ENCODE results near the gene PRICKLE2. TPM values are rescaled to one million over a fixed set of nuclear protein-coding genes. Genes with fewer than 3 reads are reported as not detected.

PRICKLE2 gene
- total and polyA plus RNA-seq, 2 donors (not counting 3 experiments of a cell fraction or from before 2014, with no cell fraction given) = 3.0 to 7.1 TPM

DNA sequence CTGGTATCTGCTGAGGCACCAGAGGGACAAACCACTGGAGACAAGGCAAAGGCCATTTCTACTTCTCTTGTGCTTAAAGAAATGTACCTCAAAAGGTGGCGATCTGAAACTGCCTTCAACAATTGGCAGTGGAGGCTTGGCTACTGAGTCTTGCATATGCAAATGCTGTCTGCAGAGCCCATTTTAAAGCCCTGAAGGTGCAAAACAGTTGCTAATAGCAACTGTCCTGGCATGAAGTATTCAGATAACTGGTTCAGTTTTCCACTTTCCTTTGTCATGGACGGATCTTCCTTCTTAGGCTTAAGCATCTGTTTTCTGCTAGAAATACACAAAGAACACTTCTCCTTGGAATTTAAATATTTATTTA is 130.6 kb downstream of the PRICKLE2 start:
- no peak for DNase-seq (ENCODE audit: low read depth, low spot score)
- no peak overlapping the region for H3K9ac ChIP-seq (replicated peaks; ENCODE audit: extremely low read depth, insufficient read depth, low read length)
- POLR2A ChIA-PET = no interaction called here
- no peaks in the 10 kb centered on the region for H3K9me1 ChIP-seq (replicated peaks; ENCODE audit: control insufficient read depth, extremely low read depth, insufficient read depth, low read length)
- TF ChIP-seq GATA2 (IDR thresholded peaks at IDR 0.05; ENCODE audit: insufficient read depth, insufficient read length, low read depth, low read length) = no peak
- TF ChIP-seq, protein P1, sequence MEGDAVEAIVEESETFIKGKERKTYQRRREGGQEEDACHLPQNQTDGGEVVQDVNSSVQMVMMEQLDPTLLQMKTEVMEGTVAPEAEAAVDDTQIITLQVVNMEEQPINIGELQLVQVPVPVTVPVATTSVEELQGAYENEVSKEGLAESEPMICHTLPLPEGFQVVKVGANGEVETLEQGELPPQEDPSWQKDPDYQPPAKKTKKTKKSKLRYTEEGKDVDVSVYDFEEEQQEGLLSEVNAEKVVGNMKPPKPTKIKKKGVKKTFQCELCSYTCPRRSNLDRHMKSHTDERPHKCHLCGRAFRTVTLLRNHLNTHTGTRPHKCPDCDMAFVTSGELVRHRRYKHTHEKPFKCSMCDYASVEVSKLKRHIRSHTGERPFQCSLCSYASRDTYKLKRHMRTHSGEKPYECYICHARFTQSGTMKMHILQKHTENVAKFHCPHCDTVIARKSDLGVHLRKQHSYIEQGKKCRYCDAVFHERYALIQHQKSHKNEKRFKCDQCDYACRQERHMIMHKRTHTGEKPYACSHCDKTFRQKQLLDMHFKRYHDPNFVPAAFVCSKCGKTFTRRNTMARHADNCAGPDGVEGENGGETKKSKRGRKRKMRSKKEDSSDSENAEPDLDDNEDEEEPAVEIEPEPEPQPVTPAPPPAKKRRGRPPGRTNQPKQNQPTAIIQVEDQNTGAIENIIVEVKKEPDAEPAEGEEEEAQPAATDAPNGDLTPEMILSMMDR (IDR thresholded peaks at IDR 0.05; ENCODE audit: extremely low read depth in 1 of 2, insufficient read depth in 1 of 2, low read depth in 1 of 2, low read length in 2 of 2) = no peak
- peaks cover 0 to 4% of the 10 kb centered on the region in 2 experiments for H3K36me3 ChIP-seq (ENCODE audit: control insufficient read depth in 2 of 2, extremely low read depth in 1 of 2, insufficient read depth in 2 of 2, low read length in 2 of 2)
- H3K4me3 ChIP-seq (replicated peaks in 1 of 3; ENCODE audit: insufficient read depth in 1 of 3, low read depth in 1 of 3, low read length in 3 of 3) = no peak overlapping the region
- H3K4me1 ChIP-seq (ENCODE audit: control insufficient read depth, extremely low read depth, insufficient read depth, low read length) = peaks cover 22% of the 10 kb centered on the region
- no peak overlapping the region for H3K4me2 ChIP-seq (ENCODE audit: insufficient read depth, low read length)
- no peaks in the 10 kb centered on the region for H3K9me3 ChIP-seq (replicated peaks; ENCODE audit: control insufficient read depth, insufficient read depth, low read length)
- no peak overlapping the region for H2AFZ ChIP-seq (ENCODE audit: low read depth, low read length)
- H3K27ac ChIP-seq (ENCODE audit: insufficient read depth, low read depth, low read length) = no peak overlapping the region
- no peaks in the 10 kb centered on the region for H4K20me1 ChIP-seq (replicated peaks; ENCODE audit: control insufficient read depth, extremely low read depth, insufficient read depth, low read length)
- no peaks in the 10 kb centered on the region for H3K27me3 ChIP-seq (ENCODE audit: control insufficient read depth in 2 of 2, insufficient read depth in 2 of 2, low read length in 2 of 2)
- no peaks in the 10 kb centered on the region for H3K79me2 ChIP-seq (ENCODE audit: control insufficient read depth, insufficient read depth, low read length)
- CTCF ChIA-PET = no interaction called here
- no peak for FAIRE-seq
- intact Hi-C loops (cut with micrococcal nuclease) (loop anchor here (5.0 kb wide), 1 partner anchor 128 kb away; no protein-coding TSS in a partner anchor), dilution Hi-C loops (cut with MboI; ENCODE audit: extremely low pct_ligation_motif_present, low sequenced_read_pairs) (no loop called here)
- BruUV-seq (replicated peaks) = no TSS peak

DNA sequence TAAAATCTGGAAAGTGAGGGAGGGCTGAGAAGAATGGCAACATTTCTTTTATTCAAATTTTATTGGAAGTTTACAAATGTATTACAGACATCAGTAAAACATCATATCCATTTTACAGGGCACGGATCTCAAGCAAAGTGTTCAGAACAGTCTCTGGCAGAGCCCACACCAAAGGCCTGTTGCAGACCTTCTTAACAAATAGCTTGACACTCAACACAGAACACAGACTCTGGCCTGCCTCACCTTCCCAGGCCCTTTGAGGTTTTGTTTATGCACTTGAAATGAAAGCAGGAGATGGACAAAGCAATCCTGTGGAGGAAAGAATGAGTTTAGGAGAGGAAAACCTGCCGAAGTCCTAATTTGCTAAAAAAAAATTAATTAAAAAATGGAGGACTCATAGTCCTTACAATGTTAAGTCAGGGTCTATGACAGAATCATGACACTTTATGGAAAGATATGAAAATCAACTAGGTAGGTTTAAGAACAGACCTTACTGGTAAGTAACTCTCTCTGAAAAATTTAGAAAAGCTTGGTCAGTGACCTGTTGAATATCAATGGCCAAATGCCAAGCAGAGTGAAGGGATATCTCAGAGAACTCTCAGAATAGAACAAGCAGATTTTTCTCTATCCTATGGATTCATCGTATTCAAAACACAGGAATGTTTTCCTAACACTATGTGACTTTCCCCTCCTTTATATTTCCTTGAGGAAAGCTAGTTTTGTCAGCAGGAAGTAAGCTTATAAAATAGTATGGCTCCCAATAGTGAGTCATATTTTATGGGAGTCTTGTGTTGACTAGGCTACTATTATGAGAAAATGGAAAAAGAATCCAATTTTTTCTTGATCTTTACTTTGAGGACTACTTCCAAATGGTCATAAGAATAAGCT is 131.2 kb downstream of the PRICKLE2 start:
- dilution Hi-C loops (cut with MboI; ENCODE audit: extremely low pct_ligation_motif_present, low sequenced_read_pairs) (no loop called here), intact Hi-C loops (cut with micrococcal nuclease) (loop anchor here (5.0 kb wide), 1 partner anchor 128 kb away; no protein-coding TSS in a partner anchor)
- DNase-seq (ENCODE audit: low read depth, low spot score) (peak; percentile 80), FAIRE-seq (peak; percentile 69)
- H2AFZ ChIP-seq (ENCODE audit: low read depth, low read length) = no peak overlapping the region
- H3K4me3 ChIP-seq (replicated peaks in 1 of 3; ENCODE audit: insufficient read depth in 1 of 3, low read depth in 1 of 3, low read length in 3 of 3) = no peak overlapping the region
- no peaks in the 10 kb centered on the region for H4K20me1 ChIP-seq (replicated peaks; ENCODE audit: control insufficient read depth, extremely low read depth, insufficient read depth, low read length)
- no peaks in the 10 kb centered on the region for H3K9me1 ChIP-seq (replicated peaks; ENCODE audit: control insufficient read depth, extremely low read depth, insufficient read depth, low read length)
- peaks cover 22% of the 10 kb centered on the region for H3K4me1 ChIP-seq (ENCODE audit: control insufficient read depth, extremely low read depth, insufficient read depth, low read length)
- no peaks in the 10 kb centered on the region for H3K79me2 ChIP-seq (ENCODE audit: control insufficient read depth, insufficient read depth, low read length)
- H3K27ac ChIP-seq (ENCODE audit: insufficient read depth, low read depth, low read length) = no peak overlapping the region
- H3K36me3 ChIP-seq (ENCODE audit: control insufficient read depth in 2 of 2, extremely low read depth in 1 of 2, insufficient read depth in 2 of 2, low read length in 2 of 2) = peaks cover 0 to 2% of the 10 kb centered on the region in 2 experiments
- no TSS peak for BruUV-seq (replicated peaks)
- H3K4me2 ChIP-seq (ENCODE audit: insufficient read depth, low read length) = no peak overlapping the region
- ChIA-PET POLR2A (no interaction called here), CTCF (no interaction called here)
- H3K9ac ChIP-seq (replicated peaks; ENCODE audit: extremely low read depth, insufficient read depth, low read length) = no peak overlapping the region
- TF ChIP-seq JUN (IDR thresholded peaks at IDR 0.05; ENCODE audit: borderline replicate concordance, insufficient read depth, insufficient read length, low read depth) (peak; percentile 53), FOS (IDR thresholded peaks at IDR 0.05; ENCODE audit: borderline replicate concordance, insufficient read depth, low read length) (peak; percentile 82)
- TF ChIP-seq, protein P1 (IDR thresholded peaks at IDR 0.05; ENCODE audit: extremely low read depth in 1 of 2, insufficient read depth in 1 of 2, low read depth in 1 of 2, low read length in 2 of 2) = no peak
- H3K9me3 ChIP-seq (replicated peaks; ENCODE audit: control insufficient read depth, insufficient read depth, low read length) = no peaks in the 10 kb centered on the region
- H3K27me3 ChIP-seq (ENCODE audit: control insufficient read depth in 2 of 2, insufficient read depth in 2 of 2, low read length in 2 of 2) = no peaks in the 10 kb centered on the region
